ENCODE data around the gene OR5H1.
"Not testable (repeated sequence)": the region's sequence is repeated elsewhere in the genome, so short reads cannot be mapped to it uniquely, and the experiment has no call there.

OR5H1 gene

GRCh38 chr3:98130421-98130820 lies at the start of gene OR5H1:
Gene OR5H1, plus strand, starts transcription at chr3:98130721. Its CDS starts 1,977 bp downstream, at chr3:98132698.
- DNase-seq: no peak

- no peak for DNase-seq
These were observed 43.6 kb upstream of the OR5H1 start, which contains the start of gene OR5AC2 for GRCh38 chr3:98086873-98087272. Gene OR5AC2, plus strand, starts transcription at chr3:98087173. Its CDS starts 0 bp downstream, at chr3:98087173.

DNA sequence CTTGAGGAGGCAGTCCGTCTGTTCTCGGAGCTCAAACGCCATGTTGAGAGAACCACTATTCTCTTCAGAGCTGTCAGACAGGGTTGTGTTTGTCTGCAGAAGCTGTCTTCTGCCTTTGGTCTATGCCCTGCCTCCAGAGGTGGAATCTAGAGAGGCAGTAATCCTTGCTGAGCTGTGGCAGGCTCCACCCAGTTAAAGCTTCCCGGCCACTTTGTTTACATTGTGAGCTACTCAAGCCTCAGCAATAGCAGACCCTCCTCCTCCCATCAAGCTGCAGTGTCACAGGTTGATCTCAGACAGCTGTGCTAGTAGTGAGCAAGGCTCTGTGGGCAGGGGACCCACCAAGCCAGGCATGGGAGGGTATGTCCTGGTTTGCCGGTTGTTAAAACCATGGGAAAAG lies 34.6 kb upstream of the OR5H1 start:
- DNase-seq: no peak

DNA sequence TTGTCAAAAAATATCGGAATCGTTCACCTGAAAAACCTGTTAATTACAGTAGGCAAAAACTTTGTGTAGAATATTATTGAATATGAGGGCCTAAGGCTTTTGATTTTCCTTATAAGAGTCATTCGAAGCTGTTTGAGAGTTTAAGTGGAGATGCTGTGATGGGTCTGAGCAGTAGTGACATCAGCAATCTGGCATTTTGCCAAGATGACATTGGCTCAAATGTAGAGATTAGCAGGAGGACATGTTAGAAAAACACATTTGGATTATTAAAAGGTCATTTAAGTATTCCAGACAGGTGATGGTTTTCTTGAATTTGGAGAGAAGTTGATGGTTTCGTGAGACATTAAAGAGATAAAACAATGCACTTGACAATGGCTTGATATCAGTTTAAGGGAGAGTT lies 30.7 kb upstream of the OR5H1 start:
- no peak for DNase-seq

DNA sequence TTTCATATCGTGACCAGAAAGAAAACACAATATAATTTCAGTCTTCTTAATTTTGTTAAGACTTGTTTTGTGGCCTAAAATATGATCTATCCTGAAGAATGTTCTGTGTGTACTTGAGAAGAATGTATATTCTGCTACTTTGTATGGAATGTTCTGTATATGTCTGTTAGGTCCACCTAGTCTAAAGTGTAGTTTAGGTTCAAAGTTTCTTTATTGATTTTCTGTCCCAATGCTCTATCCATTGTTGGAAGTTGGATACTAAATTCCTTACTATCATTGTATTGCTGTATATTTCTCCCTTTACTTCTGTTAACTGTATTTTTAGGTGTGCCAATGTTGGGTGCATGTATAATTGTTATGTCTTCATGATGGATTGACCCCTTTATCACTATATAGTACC lies 22.4 kb upstream of the OR5H1 start:
- no peak for DNase-seq

GRCh38 chr3:98109807-98110549 lies 20.5 kb upstream of the OR5H1 start:
- DNase-seq: no peak

- DNase-seq: no peak
These were observed 20.0 kb upstream of the OR5H1 start for GRCh38 chr3:98110550-98110908.

GRCh38 chr3:98114264-98114663 lies 16.3 kb upstream of the OR5H1 start:
- DNase-seq: no peak

DNA sequence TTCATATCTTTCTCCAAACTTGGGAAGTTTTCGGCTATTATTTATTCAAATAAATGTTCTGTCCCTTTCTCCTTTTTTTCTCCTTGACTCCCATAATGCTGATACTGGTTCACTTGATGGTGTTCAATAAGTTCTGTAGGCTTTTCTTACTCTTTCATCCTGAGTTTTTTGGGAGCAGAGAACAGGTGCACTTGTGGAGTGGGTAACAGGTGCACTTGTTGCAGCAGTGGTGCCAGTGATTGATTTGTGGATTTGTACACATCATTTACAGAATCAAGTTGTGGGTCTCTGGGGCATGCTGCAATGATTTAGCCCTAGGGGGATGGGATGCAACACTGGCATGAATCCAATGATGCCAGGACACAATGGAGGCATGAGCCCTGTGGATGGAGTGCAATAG lies 14.8 kb upstream of the OR5H1 start:
- DNase-seq: no peak

DNA sequence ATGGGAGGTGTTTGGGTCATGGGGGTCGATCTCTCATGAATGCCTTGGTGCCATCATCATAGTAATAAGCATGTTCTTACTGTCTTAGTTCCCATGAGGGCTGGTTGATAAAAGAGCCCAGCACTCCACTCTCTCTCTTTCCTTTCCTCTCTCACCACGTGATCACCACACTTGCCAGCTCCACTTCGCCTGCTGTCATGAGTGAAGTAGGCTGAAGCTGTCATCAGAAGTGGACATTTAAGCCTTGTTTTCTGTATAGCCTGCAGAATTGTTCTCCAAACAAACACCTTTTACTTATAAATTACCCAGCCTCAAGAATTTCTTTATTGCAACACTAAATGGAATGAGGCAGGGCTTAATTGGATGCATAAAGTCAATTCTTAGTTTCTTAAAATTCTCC lies 6.1 kb downstream of the OR5H1 start:
- DNase-seq: no peak

- DNase-seq: not testable (repeated sequence)
These were observed 7.5 kb downstream of the OR5H1 start for GRCh38 chr3:98137826-98138557.

DNA sequence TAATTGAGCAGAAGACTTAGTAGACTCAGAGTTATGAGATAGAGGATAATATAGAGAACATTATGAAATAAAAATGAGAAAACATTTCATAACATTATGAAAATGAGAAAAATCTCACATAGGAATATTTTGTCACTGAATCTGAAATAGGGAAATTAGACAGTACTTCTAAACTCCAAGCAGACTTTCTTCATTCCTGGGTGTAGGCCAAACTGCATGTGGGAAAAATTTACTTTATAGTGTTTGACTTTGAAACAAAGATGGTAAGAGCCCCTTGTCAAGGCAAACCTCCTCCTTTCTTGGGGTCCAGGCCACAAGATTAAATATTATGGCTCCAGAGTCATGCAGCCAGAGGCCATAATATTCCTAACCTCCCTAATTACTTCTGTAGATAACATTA lies 10.0 kb downstream of the OR5H1 start:
- no peak for DNase-seq

DNA sequence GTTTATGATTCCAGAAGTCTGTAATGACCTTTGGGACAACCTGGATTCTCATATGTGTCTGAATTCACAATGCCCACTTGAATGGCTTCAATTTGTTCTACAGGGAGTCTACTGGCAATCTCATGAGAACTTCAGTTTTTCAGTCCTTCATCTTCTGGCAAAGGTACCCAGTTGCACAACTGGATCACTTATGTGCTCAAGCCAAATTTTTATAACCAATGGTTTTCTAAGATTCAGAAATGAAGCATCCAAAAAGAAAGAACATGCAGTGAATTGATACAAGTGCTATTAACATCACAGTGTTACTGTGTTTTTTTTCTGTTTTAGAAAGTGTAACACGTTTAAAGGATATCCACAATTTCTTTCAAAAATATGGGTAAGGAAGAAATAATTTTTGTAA lies 16.7 kb downstream of the OR5H1 start, which contains the start of gene OR5H14:
OR5H14 (plus strand) TSS at position 301 of the 400 bp plus-strand sequence. CDS start 1,907 bp downstream, outside the sequence.
- no peak for DNase-seq

DNA sequence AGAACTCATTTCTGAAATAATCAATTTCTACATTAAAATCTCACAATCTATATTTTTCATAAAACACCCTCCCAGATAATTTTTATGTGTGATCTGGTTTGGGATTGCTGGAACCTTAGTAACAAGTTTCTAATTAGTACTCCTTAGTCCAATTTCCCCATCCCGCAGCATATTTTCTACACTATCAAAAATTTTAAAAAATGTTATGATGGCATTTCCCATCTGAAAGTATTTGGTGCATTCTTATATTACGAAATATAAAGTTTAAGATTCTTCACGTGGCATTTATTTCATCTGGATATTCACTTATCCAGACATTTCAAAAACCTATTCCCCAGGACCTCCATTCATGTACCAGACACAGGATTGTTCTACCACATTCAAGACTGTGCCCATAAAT lies 18.2 kb downstream of the OR5H1 start:
- DNase-seq: no peak

GRCh38 chr3:98149456-98149855 lies 18.9 kb downstream of the OR5H1 start:
- DNase-seq: not testable (repeated sequence)

GRCh38 chr3:98151241-98151640 lies 20.7 kb downstream of the OR5H1 start:
- DNase-seq: no peak

- no peak for DNase-seq
These were observed 35.9 kb downstream of the OR5H1 start, which contains the start of gene OR5H15 for GRCh38 chr3:98166396-98166795. Gene OR5H15, plus strand, starts transcription at chr3:98166696. Its CDS starts 2,004 bp downstream, at chr3:98168700.

DNA sequence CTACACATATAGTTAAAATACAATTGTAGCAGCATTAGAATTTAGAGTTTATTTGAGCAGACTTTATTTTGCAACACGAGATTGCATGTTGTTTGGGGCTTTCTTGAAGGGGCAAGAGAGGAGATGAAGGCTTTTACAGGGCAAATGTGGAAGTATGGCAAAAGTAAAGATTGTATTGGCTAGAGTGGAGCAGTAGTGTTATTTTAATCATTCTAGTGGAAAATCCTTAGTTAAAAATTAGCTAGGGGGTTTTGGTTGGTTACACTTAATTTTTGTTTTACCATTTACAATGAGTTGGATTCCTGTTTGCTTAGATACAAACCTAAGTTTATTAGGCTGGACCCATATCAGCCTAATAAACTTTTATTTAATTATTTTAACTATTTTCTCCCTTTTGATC lies 40.5 kb downstream of the OR5H1 start:
- no peak for DNase-seq

GRCh38 chr3:98172621-98173020 lies 42.1 kb downstream of the OR5H1 start:
- no peak for DNase-seq

DNA sequence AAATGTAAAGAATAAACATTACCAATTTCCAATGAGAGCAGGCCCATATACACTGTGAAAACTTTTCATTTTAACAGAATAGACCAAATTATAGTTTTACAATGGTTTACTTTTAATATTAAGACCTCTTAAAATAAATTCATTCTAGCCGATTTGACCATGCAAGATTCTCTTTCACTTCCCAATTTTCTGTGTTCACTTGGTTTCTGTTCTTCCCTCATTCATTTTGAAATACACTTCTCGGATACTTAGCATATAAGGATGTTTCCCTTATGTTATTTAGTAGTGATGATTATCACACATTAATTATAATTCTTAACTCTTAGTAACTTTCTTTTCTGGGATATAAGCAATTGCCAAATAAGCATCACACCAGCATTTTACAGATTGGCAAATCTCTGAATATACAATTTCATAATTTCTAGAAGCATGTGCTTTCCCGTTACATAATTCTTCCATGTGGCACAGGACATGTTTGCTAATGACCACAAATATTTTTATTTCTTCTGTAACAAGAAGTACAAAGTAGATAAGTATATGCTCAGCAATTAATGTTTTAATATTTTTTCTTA lies 49.9 kb downstream of the OR5H1 start:
- DNase-seq: no peak

DNA sequence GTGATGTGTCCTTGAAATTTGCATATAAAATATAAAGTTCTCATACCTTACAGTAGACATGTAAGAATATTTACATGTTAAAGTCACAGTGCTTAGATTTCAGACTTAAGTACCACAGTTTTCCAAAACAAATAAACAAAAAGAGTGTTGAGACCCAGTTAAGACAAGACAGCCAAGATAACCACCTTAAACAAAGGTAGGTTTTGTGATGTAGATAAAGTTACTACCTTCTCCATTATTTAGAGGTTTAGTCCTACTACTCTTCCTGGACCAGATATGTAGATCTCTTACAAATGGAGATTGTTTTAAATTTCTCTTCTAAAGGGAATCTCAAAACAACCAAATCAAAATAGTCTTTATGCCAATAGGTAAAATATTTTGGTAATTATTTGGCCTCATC lies 51.7 kb downstream of the OR5H1 start:
- no peak for DNase-seq

GRCh38 chr3:98185180-98185579 lies 54.7 kb downstream of the OR5H1 start:
- DNase-seq: no peak

Data from CD4-positive, alpha-beta T cell treated with Interleukin-6 for 4 hours (primary cell).